CD14-positive monocyte (primary cell): ENCODE data around the gene TMEM51. TPM values are rescaled to one million over a fixed set of nuclear protein-coding genes. Genes with fewer than 3 reads are reported as not detected.

ENCODE experiments used
- DNase-seq, 3 donors: peaks; one replicate each; pipeline ENCODE4 v3.0.0-alpha.2; 2011 to 2022
- H2AFZ ChIP-seq: 2 replicates; pipeline ENCODE4 v1.6.0; 2012; ENCODE audit warnings: mild to moderate bottlenecking, low read depth, low read length, inconsistent platforms; ENCODE audit not compliant: insufficient read depth, poor library complexity, severe bottlenecking
- H3K27ac ChIP-seq, 2 donors: 1 replicate in 1 of 2; 2 replicates in 1 of 2; pipeline ENCODE4 v1.5.1; 2012 to 2013; ENCODE audit warnings: low read length in 2 of 2, control low read depth in 1 of 2, inconsistent platforms in 1 of 2, low read depth in 1 of 2, mild to moderate bottlenecking in 1 of 2
- H3K27me3 ChIP-seq, 2 donors: one replicate each; pipeline versions ENCODE4 v1.6.0 to v1.6.1; 2011 to 2013; ENCODE audit warnings: low read length in 2 of 2; ENCODE audit not compliant: control insufficient read depth in 2 of 2, insufficient read depth in 2 of 2
- H3K36me3 ChIP-seq, 2 donors: replicated peaks in 1 of 2; 1 replicate in 1 of 2; 2 replicates in 1 of 2; pipeline versions ENCODE4 v1.5.1 to v1.6.1; 2012 to 2013; ENCODE audit warnings: low read length in 2 of 2, control low read depth in 1 of 2, inconsistent platforms in 1 of 2, mild to moderate bottlenecking in 1 of 2; ENCODE audit not compliant: insufficient read depth in 2 of 2, control insufficient read depth in 1 of 2
- H3K4me1 ChIP-seq, 2 donors: 1 replicate in 1 of 2; 2 replicates in 1 of 2; pipeline versions ENCODE4 v1.5.1 to v1.6.1; 2012 to 2013; ENCODE audit warnings: low read length in 2 of 2, control low read depth in 1 of 2, inconsistent platforms in 1 of 2, mild to moderate bottlenecking in 1 of 2, moderate library complexity in 1 of 2; ENCODE audit not compliant: insufficient read depth in 2 of 2, control insufficient read depth in 1 of 2
- H3K4me2 ChIP-seq: replicated peaks from 2 replicates; pipeline ENCODE3; 2012; ENCODE audit warnings: low read length, moderate library complexity, mild to moderate bottlenecking; ENCODE audit not compliant: poor library complexity, severe bottlenecking; ENCODE audit errors: extremely low read depth
- H3K4me3 ChIP-seq, 3 experiments: fragments of 200-600 bp in 1 of 3; sonication (generic) in 1 of 3; replicated peaks in 1 of 3; 1 replicate in 2 of 3; 2 replicates in 1 of 3; pipeline ENCODE4 v1.5.1; 2011 to 2013; ENCODE audit warnings: low read length in 3 of 3, mild to moderate bottlenecking in 3 of 3, control low read depth in 2 of 3, low read depth in 2 of 3, inconsistent platforms in 1 of 3, moderate library complexity in 1 of 3
- H3K79me2 ChIP-seq: 2 replicates; pipeline ENCODE4 v1.6.0; 2012; ENCODE audit warnings: mild to moderate bottlenecking, control low read depth, inconsistent platforms, low read length, moderate library complexity; ENCODE audit not compliant: insufficient read depth
- H3K9ac ChIP-seq: 2 replicates; pipeline ENCODE4 v1.6.0; 2017; ENCODE audit warnings: low read length, mild to moderate bottlenecking; ENCODE audit not compliant: insufficient read depth, poor library complexity, severe bottlenecking
- H3K9me3 ChIP-seq, 2 donors: replicated peaks in 1 of 2; 1 replicate in 1 of 2; 2 replicates in 1 of 2; pipeline versions ENCODE4 v1.5.1 to v1.6.1; 2012 to 2013; ENCODE audit warnings: low read length in 2 of 2, control low read depth in 1 of 2; ENCODE audit not compliant: control insufficient read depth in 1 of 2, insufficient read depth in 1 of 2
- H4K20me1 ChIP-seq: 2 replicates; pipeline ENCODE4 v1.6.0; 2012; ENCODE audit warnings: mild to moderate bottlenecking, low read length, control low read depth, moderate library complexity; ENCODE audit not compliant: insufficient read depth
- H3K27ac Mint-ChIP-seq, 7 donors: one replicate each; pipeline ENCODE4 v1.8.0; 2020; ENCODE audit warnings: mild to moderate bottlenecking in 7 of 7, mixed read lengths in 7 of 7, moderate library complexity in 6 of 7, inconsistent platforms in 2 of 7
- H3K27me3 Mint-ChIP-seq, 3 donors: one replicate each; pipeline ENCODE4 v1.8.0; 2021 to 2022; ENCODE audit warnings: low read depth in 3 of 3, mild to moderate bottlenecking in 3 of 3, mixed read lengths in 3 of 3, moderate library complexity in 3 of 3, inconsistent platforms in 1 of 3
- H3K36me3 Mint-ChIP-seq, 2 donors: one replicate each; pipeline ENCODE4 v1.8.0; 2020; ENCODE audit warnings: mixed read lengths in 2 of 2, inconsistent platforms in 1 of 2, mild to moderate bottlenecking in 1 of 2
- H3K4me1 Mint-ChIP-seq: one replicate; pipeline ENCODE4 v1.8.0; 2020; ENCODE audit warnings: mild to moderate bottlenecking, mixed read lengths
- H3K4me3 Mint-ChIP-seq, 2 donors: one replicate each; pipeline ENCODE4 v1.8.0; 2020; ENCODE audit warnings: mild to moderate bottlenecking in 2 of 2, mixed read lengths in 2 of 2, moderate library complexity in 1 of 2
- H3K9me3 Mint-ChIP-seq, 7 donors: one replicate each; pipeline ENCODE4 v1.8.0; 2020 to 2022; ENCODE audit warnings: mixed read lengths in 7 of 7, mild to moderate bottlenecking in 6 of 7, moderate library complexity in 6 of 7, inconsistent platforms in 2 of 7
- CTCF ChIP-seq: fragments of 200-600 bp; IDR thresholded peaks from one replicate; pipeline ENCODE4 v1.8.0; 2022; ENCODE audit warnings: antibody characterized with exemption, mild to moderate bottlenecking
- WGBS: methylation state at CpG from one replicate; pipeline ENCODE4 v1.1.5; 2013; ENCODE audit warnings: missing lambda C conversion rate; ENCODE audit not compliant: insufficient coverage; 5-methylcytosine and 5-hydroxymethylcytosine counted together
- intact Hi-C, 2 donors: fragments of 100-400 bp; cut with micrococcal nuclease; formaldehyde crosslinking; loops; one replicate each; pipeline versions ENCODE4 v1.15.0 to v1.15.1; 2023
- polyA plus RNA-seq, 3 donors: library from polyadenylated mRNA; depleted of rRNA in 1 of 3; unstranded in 2 of 3; stranded (reverse) in 1 of 3; fragments of 300-500 nt in 2 of 3; fragments of >200 nt in 1 of 3; fragmentation: Illumina TruSeq in 2 of 3; gene quantifications; 1 replicate in 2 of 3; 2 replicates in 1 of 3; pipeline ENCODE4 v1.2.3, GENCODE V29; 2012 to 2021

The TMEM51 gene
- polyA plus RNA-seq, 3 donors: 1.2 to 2.5 (median 2.1) TPM

DNA sequence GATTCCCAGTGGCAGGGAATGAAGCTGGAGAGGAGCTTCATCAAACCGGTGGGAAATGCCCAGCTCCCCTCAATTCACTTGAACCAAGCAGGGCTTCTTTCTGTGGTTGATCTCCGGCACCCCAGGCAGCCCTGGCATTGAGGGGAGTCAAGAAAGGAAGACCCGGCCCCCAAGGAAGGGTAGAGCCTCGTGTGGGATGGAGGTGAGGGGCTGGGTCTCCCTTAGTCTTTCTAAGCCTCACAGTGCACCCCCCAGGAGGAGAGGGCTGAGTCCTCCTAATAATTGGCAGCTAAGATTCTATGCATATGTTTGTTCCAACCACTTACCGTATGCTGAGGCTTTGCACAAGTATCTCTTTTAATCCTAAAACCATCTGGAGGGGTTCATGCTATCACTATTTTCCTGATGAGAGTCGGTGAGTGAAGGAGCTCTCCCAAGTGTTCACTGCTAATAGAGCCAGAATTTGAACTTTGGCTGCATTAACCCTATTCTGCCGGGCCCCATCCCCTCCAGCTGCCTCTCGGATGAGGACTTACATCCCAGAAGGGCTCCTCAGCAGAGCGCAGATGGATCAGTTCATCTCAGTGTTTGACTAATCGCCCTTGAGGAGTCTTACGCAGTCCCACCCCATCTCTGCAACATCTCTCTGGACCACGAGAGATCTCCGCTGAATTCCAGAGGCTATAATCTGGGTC is 33.1 kb upstream of the TMEM51 start:
- Histone ChIP-seq H3K4me2 (no peak overlapping the region), H3K36me3 (no peaks in the 10 kb centered on the region), H3K4me3 (no peak overlapping the region), H4K20me1 (no peaks in the 10 kb centered on the region), H3K9me3 (no peaks in the 10 kb centered on the region), H3K27ac (no peak overlapping the region), H3K27me3 (no peaks in the 10 kb centered on the region), H2AFZ (no peak overlapping the region), H3K4me1 (no peaks in the 10 kb centered on the region), H3K79me2 (no peaks in the 10 kb centered on the region), H3K9ac (no peak overlapping the region)
- WGBS: 88% methylated on average over 6 of the region's 13 CpGs
- Mint-ChIP-seq H3K4me3 (no peak overlapping the region), H3K9me3 (no peaks in the 10 kb centered on the region), H3K4me1 (no peaks in the 10 kb centered on the region), H3K36me3 (no peaks in the 10 kb centered on the region), H3K27me3 (peaks cover 2 to 7% (median 3%) of the 10 kb centered on the region in 3 donors), H3K27ac (peak overlapping the region in 1 of 7 donors; percentile 20)
- no peak for DNase-seq
- intact Hi-C loops: no loop called here
- TF ChIP-seq CTCF: no peak

- 93% methylated on average over 7 of the region's 7 CpGs for WGBS
- no peak overlapping the region for H3K4me2 ChIP-seq
- H3K9me3 ChIP-seq: no peaks in the 10 kb centered on the region
- no peak overlapping the region for H3K4me3 Mint-ChIP-seq
- no peak overlapping the region for H3K9ac ChIP-seq
- H3K4me1 Mint-ChIP-seq: no peaks in the 10 kb centered on the region
- no peak for DNase-seq
- H3K27ac ChIP-seq: no peak overlapping the region
- TF ChIP-seq CTCF: no peak
- no peaks in the 10 kb centered on the region for H4K20me1 ChIP-seq
- no peak overlapping the region for H2AFZ ChIP-seq
- peaks cover 3 to 7% (median 4%) of the 10 kb centered on the region in 3 donors for H3K27me3 Mint-ChIP-seq
- no peaks in the 10 kb centered on the region for H3K9me3 Mint-ChIP-seq
- no peak overlapping the region for H3K27ac Mint-ChIP-seq
- H3K4me3 ChIP-seq: no peak overlapping the region
- no peaks in the 10 kb centered on the region for H3K79me2 ChIP-seq
- no peaks in the 10 kb centered on the region for H3K4me1 ChIP-seq
- no peaks in the 10 kb centered on the region for H3K36me3 ChIP-seq
- H3K27me3 ChIP-seq: no peaks in the 10 kb centered on the region
- intact Hi-C loops: no loop called here
- no peaks in the 10 kb centered on the region for H3K36me3 Mint-ChIP-seq
Observed at GRCh38 chr1:15122331-15122730, 31.2 kb upstream of the TMEM51 start.
